ENCODE measurements around the gene CD248.
"Not testable (repeated sequence)": the region's sequence is repeated elsewhere in the genome, so short reads cannot be mapped to it uniquely, and the experiment has no call there.

The CD248 gene

GRCh38 chr11:66323684-66324083 is 6.8 kb upstream of the CD248 start:
- Histone ChIP-seq H3K27ac (replicated peaks) (no peak overlapping the region), H3K4me3 (replicated peaks; ENCODE audit: insufficient read depth, low read length) (no peak overlapping the region), H3K27me3 (ENCODE audit: insufficient read depth, poor library complexity, severe bottlenecking) (no peaks in the 10 kb centered on the region)
- TF ChIP-seq SPI1 (IDR thresholded peaks at IDR 0.05; ENCODE audit: borderline replicate concordance, low read depth) (no peak), POLR2AphosphoS5 (IDR thresholded peaks at IDR 0.05; ENCODE audit: low read depth) (no peak), GABPA (IDR thresholded peaks at IDR 0.05; ENCODE audit: low read depth) (no peak), CTCF (IDR thresholded peaks at IDR 0.05; ENCODE audit: insufficient read depth, low read length) (no peak)
- no peak for DNase-seq (ENCODE audit: low read depth in 1 of 2, low spot score in 1 of 2)

GRCh38 chr11:66322732-66323427 is 6.0 kb upstream of the CD248 start:
- Histone ChIP-seq H3K4me3 (replicated peaks; ENCODE audit: insufficient read depth, low read length) (no peak overlapping the region), H3K27ac (replicated peaks) (no peak overlapping the region), H3K27me3 (ENCODE audit: insufficient read depth, poor library complexity, severe bottlenecking) (no peaks in the 10 kb centered on the region)
- no peak for TF ChIP-seq CTCF (IDR thresholded peaks at IDR 0.05; ENCODE audit: insufficient read depth, low read length)
- TF ChIP-seq POLR2AphosphoS5 (IDR thresholded peaks at IDR 0.05; ENCODE audit: low read depth), result no peak
- TF ChIP-seq, protein P1, sequence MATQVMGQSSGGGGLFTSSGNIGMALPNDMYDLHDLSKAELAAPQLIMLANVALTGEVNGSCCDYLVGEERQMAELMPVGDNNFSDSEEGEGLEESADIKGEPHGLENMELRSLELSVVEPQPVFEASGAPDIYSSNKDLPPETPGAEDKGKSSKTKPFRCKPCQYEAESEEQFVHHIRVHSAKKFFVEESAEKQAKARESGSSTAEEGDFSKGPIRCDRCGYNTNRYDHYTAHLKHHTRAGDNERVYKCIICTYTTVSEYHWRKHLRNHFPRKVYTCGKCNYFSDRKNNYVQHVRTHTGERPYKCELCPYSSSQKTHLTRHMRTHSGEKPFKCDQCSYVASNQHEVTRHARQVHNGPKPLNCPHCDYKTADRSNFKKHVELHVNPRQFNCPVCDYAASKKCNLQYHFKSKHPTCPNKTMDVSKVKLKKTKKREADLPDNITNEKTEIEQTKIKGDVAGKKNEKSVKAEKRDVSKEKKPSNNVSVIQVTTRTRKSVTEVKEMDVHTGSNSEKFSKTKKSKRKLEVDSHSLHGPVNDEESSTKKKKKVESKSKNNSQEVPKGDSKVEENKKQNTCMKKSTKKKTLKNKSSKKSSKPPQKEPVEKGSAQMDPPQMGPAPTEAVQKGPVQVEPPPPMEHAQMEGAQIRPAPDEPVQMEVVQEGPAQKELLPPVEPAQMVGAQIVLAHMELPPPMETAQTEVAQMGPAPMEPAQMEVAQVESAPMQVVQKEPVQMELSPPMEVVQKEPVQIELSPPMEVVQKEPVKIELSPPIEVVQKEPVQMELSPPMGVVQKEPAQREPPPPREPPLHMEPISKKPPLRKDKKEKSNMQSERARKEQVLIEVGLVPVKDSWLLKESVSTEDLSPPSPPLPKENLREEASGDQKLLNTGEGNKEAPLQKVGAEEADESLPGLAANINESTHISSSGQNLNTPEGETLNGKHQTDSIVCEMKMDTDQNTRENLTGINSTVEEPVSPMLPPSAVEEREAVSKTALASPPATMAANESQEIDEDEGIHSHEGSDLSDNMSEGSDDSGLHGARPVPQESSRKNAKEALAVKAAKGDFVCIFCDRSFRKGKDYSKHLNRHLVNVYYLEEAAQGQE (IDR thresholded peaks at IDR 0.05; ENCODE audit: insufficient replicate concordance, low read depth), result no peak
- no peak for TF ChIP-seq SPI1 (IDR thresholded peaks at IDR 0.05; ENCODE audit: borderline replicate concordance, low read depth)
- TF ChIP-seq GABPA (IDR thresholded peaks at IDR 0.05; ENCODE audit: low read depth), result no peak
- no peak for DNase-seq (ENCODE audit: low read depth in 1 of 2, low spot score in 1 of 2)

GRCh38 chr11:66321606-66322005 is 4.8 kb upstream of the CD248 start:
- DNase-seq (ENCODE audit: low read depth in 1 of 2, low spot score in 1 of 2), result no peak
- Histone ChIP-seq H3K4me3 (replicated peaks; ENCODE audit: insufficient read depth, low read length) (no peak overlapping the region), H3K27ac (replicated peaks) (no peak overlapping the region), H3K27me3 (ENCODE audit: insufficient read depth, poor library complexity, severe bottlenecking) (no peaks in the 10 kb centered on the region)
- TF ChIP-seq GABPA (IDR thresholded peaks at IDR 0.05; ENCODE audit: low read depth), result no peak
- TF ChIP-seq POLR2AphosphoS5 (IDR thresholded peaks at IDR 0.05; ENCODE audit: low read depth), result no peak
- TF ChIP-seq CTCF (IDR thresholded peaks at IDR 0.05; ENCODE audit: insufficient read depth, low read length), result no peak
- TF ChIP-seq, protein P1 (IDR thresholded peaks at IDR 0.05; ENCODE audit: insufficient replicate concordance, low read depth), result no peak
- TF ChIP-seq SPI1 (IDR thresholded peaks at IDR 0.05; ENCODE audit: borderline replicate concordance, low read depth), result no peak

DNA sequence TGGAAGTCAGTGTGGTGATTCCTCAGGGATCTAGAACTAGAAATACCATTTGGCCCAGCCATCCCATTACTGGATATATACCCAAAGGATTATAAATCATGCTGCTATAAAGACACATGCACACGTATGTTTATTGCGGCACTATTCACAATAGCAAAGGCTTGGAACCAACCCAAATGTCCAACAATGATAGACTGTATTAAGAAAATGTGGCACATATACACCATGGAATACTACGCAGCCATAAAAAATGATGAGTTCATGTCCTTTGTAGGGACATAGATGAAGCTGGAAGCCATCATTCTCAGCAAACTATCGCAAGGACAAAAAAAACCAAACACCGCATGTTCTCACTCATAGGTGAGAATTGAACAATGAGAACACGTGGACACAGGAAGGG is 3.9 kb upstream of the CD248 start:
- not testable (repeated sequence) for H3K4me3 ChIP-seq (replicated peaks; ENCODE audit: insufficient read depth, low read length)

GRCh38 chr11:66320289-66320688 is 3.4 kb upstream of the CD248 start:
- DNase-seq (ENCODE audit: low read depth in 1 of 2, low spot score in 1 of 2); H3K4me3 ChIP-seq (replicated peaks; ENCODE audit: insufficient read depth, low read length); H3K27ac ChIP-seq (replicated peaks); H3K27me3 ChIP-seq (ENCODE audit: insufficient read depth, poor library complexity, severe bottlenecking): not testable (repeated sequence)

More for the DNA sequence above, 3.9 kb upstream of the CD248 start:
- not testable (repeated sequence) for DNase-seq (ENCODE audit: low read depth in 1 of 2, low spot score in 1 of 2); H3K27me3 ChIP-seq (ENCODE audit: insufficient read depth, poor library complexity, severe bottlenecking); H3K27ac ChIP-seq (replicated peaks)

Data from HL-60 (cell line).